Duodenal mucosa (tissue), 2 donors: ENCODE results near the gene NTN5.

ENCODE experiments used
- H3K27ac ChIP-seq: one replicate; pipeline ENCODE4 v1.7.0; 2013; ENCODE audit warnings: low read depth, low read length
- H3K27me3 ChIP-seq, 2 donors: one replicate each; pipeline ENCODE4 v1.7.0; 2013; ENCODE audit warnings: low read length in 2 of 2, control low read depth in 1 of 2; ENCODE audit not compliant: insufficient read depth in 2 of 2, control insufficient read depth in 1 of 2
- H3K36me3 ChIP-seq, 2 donors: one replicate each; pipeline ENCODE4 v1.7.0; 2013; ENCODE audit warnings: low read length in 2 of 2, control low read depth in 1 of 2; ENCODE audit not compliant: insufficient read depth in 2 of 2, control insufficient read depth in 1 of 2
- H3K4me1 ChIP-seq, 2 donors: one replicate each; pipeline ENCODE4 v1.7.0; 2013; ENCODE audit warnings: low read length in 2 of 2, control low read depth in 1 of 2; ENCODE audit not compliant: insufficient read depth in 2 of 2, control insufficient read depth in 1 of 2
- H3K4me3 ChIP-seq, 2 donors: one replicate each; pipeline ENCODE4 v1.7.0; 2013; ENCODE audit warnings: low read length in 2 of 2, low read depth in 1 of 2
- H3K9ac ChIP-seq, 2 donors: one replicate each; pipeline ENCODE4 v1.7.0; 2013; ENCODE audit warnings: low read length in 2 of 2, low read depth in 1 of 2
- H3K9me3 ChIP-seq, 2 donors: one replicate each; pipeline ENCODE4 v1.7.0; 2013; ENCODE audit warnings: low read length in 2 of 2, control low read depth in 1 of 2; ENCODE audit not compliant: control insufficient read depth in 1 of 2

NTN5 gene

DNA sequence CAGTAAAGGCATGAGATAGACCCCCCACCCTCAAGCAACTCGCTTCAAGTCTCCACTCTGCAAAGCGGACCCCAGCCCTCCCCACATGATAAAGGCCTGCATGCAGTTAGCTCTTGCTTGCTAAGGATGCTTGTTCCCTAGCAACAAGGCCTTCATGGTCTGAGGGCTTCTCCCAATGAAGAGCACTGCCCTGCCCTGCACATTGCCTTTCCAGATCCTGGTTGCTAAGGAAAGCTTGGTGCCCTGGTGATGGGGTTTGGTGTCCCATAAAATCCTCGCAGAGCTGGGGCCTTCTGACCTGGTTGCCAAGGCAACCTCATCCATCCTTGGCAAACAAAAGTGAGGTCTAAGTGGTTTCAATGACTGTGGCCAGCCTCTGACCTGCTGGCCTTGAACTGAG, 41.6 kb downstream of the NTN5 start:
- H3K4me1 ChIP-seq = peaks cover 58 to 62% of the 10 kb centered on the region in 2 donors
- H3K36me3 ChIP-seq = peaks cover 4 to 20% of the 10 kb centered on the region in 2 donors
- H3K27ac ChIP-seq = peak overlapping the region; percentile 82
- H3K9ac ChIP-seq = peak overlapping the region; percentile 63 to 64
- H3K9me3 ChIP-seq = no peaks in the 10 kb centered on the region
- H3K4me3 ChIP-seq = no peak overlapping the region
- H3K27me3 ChIP-seq = no peaks in the 10 kb centered on the region

DNA sequence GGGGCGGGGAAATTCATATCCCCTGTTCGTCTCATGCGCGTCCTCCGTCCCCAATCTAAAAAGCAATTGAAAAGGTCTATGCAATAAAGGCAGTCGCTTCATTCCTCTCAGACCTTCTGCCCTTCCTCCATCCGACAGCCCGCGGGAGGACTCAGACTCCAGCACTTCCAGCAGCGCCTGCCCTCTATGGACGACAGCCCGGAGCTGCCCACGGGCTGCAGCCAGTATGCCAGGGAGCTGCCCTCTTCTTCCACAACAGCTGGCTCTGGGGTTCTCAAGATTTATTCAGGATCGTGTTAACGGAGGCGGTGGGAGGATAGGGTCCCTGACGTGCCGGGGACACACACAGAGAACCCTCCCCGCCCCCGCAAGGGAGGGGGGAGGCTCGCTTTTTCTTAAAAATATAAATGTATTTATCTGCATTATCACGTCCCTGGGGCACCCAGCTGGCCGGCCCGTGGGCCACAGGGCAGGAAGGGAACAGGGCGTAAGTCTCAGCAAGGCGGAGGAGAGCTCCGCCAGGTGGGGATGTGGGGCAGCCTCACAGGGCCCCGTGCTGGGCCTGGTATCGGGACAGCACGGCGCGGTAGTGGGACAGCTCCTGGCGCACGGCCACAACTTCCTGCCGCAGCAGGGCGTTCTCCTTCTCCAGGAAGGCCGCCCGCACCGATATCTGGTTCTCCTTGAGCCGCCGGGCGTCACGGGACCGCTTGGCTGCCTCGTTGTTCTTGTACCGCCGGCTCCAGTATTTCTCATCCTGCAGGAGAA, 42.3 kb downstream of the NTN5 start:
- Histone ChIP-seq H3K4me1 (peaks cover 59 to 62% of the 10 kb centered on the region in 2 donors), H3K27me3 (no peaks in the 10 kb centered on the region), H3K27ac (peak overlapping the region; percentile 82), H3K4me3 (peak overlapping the region in 1 of 2 donors; percentile 23), H3K9ac (peak overlapping the region; percentile 63 to 64), H3K9me3 (no peaks in the 10 kb centered on the region), H3K36me3 (peaks cover 4 to 20% of the 10 kb centered on the region in 2 donors)

DNA sequence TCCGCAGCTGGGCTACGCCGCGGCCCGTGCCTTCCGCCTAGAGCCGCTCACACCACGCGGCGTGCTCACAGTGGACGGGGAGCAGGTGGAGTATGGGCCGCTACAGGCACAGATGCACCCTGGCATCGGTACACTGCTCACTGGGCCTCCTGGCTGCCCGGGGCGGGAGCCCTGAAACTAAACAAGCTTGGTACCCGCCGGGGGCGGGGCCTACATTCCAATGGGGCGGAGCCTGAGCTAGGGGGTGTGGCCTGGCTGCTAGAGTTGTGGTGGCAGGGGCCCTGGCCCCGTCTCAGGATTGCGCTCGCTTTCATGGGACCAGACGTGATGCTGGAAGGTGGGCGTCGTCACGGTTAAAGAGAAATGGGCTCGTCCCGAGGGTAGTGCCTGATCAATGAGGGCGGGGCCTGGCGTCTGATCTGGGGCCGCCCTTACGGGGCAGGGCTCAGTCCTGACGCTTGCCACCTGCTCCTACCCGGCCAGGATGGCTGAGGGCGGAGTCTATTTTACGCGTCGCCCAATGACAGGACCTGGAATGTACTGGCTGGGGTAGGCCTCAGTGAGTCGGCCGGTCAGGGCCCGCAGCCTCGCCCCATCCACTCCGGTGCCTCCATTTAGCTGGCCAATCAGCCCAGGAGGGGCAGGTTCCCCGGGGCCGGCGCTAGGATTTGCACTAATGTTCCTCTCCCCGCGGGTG, 43.1 kb downstream of the NTN5 start:
- no peaks in the 10 kb centered on the region for H3K9me3 ChIP-seq
- H3K27me3 ChIP-seq = no peaks in the 10 kb centered on the region
- H3K27ac ChIP-seq = peak overlapping the region; percentile 82
- H3K4me1 ChIP-seq = peaks cover 53 to 57% of the 10 kb centered on the region in 2 donors
- peaks cover 4 to 20% of the 10 kb centered on the region in 2 donors for H3K36me3 ChIP-seq
- H3K4me3 ChIP-seq = no peak overlapping the region
- H3K9ac ChIP-seq = peak overlapping the region; percentile 63 to 64

DNA sequence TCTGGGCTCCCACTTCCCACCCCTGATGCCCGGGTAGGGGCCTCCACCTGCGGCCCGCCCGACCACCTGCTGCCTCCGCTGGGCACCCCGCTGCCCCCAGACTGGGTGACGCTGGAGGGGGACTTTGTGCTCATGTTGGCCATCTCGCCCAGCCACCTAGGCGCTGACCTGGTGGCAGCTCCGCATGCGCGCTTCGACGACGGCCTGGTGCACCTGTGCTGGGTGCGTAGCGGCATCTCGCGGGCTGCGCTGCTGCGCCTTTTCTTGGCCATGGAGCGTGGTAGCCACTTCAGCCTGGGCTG, 43.6 kb downstream of the NTN5 start:
- Histone ChIP-seq H3K9ac (peak overlapping the region in 1 of 2 donors; percentile 64), H3K27me3 (no peaks in the 10 kb centered on the region), H3K9me3 (no peaks in the 10 kb centered on the region), H3K27ac (peak overlapping the region; percentile 70), H3K36me3 (peaks cover 4 to 20% of the 10 kb centered on the region in 2 donors), H3K4me3 (no peak overlapping the region), H3K4me1 (peaks cover 51 to 54% of the 10 kb centered on the region in 2 donors)

DNA sequence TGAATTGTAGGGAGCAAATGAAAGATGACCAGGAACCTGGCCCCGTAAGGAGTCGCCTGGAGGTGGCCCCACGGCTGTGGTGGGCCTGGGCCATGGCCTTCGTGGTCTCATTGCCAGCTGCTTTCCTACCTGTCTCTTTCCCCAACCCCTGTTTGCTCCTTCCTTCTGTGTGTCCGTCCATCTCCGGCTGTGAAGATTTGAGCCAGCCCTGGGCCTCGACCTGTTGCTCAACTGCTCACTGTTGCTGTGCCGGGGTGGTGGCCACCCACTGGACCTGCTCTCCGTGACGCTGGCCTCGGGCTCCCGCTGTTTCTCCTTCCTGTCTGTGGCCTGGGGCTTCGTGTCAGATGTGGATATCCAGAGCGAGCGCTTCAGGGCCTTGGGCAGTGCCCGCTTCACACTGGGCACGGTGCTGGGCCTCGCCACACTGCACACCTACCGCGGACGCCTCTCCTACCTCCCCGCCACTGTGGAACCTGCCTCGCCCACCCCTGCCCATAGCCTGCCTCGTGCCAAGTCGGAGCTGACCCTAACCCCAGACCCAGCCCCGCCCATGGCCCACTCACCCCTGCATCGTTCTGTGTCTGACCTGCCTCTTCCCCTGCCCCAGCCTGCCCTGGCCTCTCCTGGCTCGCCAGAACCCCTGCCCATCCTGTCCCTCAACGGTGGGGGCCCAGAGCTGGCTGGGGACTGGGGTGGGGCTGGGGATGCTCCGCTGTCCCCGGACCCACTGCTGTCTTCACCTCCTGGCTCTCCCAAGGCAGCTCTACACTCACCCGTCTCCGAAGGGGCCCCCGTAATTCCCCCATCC, 44.1 kb downstream of the NTN5 start:
- H3K27ac ChIP-seq = no peak overlapping the region
- peaks cover 48 to 51% of the 10 kb centered on the region in 2 donors for H3K4me1 ChIP-seq
- no peak overlapping the region for H3K9ac ChIP-seq
- peaks cover 4 to 20% of the 10 kb centered on the region in 2 donors for H3K36me3 ChIP-seq
- H3K27me3 ChIP-seq = no peaks in the 10 kb centered on the region
- no peaks in the 10 kb centered on the region for H3K9me3 ChIP-seq
- no peak overlapping the region for H3K4me3 ChIP-seq

DNA sequence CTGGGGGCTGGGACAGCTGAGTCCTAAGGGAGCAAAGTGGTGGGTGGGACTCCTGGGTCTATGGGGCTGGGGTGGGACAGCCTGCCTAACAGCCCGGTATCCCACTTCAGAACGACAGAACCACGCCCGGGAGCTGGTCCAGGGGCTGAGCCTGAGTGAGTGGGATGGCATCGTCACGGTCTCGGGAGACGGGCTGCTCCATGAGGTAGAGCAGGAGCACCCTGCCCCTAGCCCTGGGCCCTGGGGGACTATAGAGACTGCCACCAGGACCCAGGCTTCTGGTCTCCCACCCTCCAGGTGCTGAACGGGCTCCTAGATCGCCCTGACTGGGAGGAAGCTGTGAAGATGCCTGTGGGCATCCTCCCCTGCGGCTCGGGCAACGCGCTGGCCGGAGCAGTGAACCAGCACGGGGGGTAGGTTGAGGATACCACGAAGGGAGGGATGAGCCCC, 44.9 kb downstream of the NTN5 start:
- H3K36me3 ChIP-seq = peaks cover 4 to 20% of the 10 kb centered on the region in 2 donors
- peak overlapping the region; percentile 32 to 46 for H3K4me3 ChIP-seq
- H3K27ac ChIP-seq = peak overlapping the region; percentile 69
- H3K27me3 ChIP-seq = no peaks in the 10 kb centered on the region
- H3K9me3 ChIP-seq = no peaks in the 10 kb centered on the region
- peak overlapping the region; percentile 49 to 51 for H3K9ac ChIP-seq
- peaks cover 46 to 49% of the 10 kb centered on the region in 2 donors for H3K4me1 ChIP-seq

DNA sequence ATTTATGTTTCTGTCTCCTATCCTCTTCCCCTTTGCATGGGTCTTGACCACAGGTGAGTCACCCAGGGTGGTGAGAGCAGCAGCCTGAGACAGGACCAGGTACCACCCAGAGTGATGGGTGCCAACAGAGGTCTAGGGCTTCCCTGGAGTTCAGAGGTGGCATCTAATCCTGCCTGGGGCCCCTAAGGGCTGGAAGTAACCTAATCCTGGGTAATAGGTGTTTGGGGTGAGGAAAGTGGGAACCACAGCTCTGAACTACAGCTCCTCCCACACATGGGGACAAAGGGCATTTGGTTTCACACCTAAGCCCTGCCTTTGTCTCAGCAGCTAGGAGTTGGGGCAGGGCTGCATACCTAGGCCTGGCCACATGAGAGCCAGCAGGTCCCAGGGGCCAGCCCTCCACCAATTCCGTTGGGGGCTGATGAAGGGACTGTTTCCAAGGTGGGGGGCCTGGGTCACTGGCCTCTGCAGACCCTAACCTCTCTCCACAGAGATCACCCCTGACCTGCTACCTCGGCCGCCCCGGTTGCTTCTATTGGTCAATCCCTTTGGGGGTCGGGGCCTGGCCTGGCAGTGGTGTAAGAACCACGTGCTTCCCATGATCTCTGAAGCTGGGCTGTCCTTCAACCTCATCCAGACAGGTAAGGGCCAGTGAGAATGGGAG, 45.5 kb downstream of the NTN5 start:
- Histone ChIP-seq H3K27me3 (no peaks in the 10 kb centered on the region), H3K9ac (peak overlapping the region; percentile 49 to 51), H3K9me3 (no peaks in the 10 kb centered on the region), H3K36me3 (peaks cover 4 to 16% of the 10 kb centered on the region in 2 donors), H3K4me3 (peak overlapping the region; percentile 40 to 46), H3K27ac (peak overlapping the region; percentile 69), H3K4me1 (peaks cover 40 to 44% of the 10 kb centered on the region in 2 donors)

DNA sequence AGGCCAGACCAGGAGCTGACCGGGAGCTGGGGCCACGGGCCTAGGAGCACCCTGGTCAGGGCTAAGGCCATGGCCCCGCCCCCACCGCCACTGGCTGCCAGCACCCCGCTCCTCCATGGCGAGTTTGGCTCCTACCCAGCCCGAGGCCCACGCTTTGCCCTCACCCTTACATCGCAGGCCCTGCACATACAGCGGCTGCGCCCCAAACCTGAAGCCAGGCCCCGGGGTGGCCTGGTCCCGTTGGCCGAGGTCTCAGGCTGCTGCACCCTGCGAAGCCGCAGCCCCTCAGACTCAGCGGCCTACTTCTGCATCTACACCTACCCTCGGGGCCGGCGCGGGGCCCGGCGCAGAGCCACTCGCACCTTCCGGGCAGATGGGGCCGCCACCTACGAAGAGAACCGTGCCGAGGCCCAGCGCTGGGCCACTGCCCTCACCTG, 46.9 kb downstream of the NTN5 start:
- Histone ChIP-seq H3K9ac (peak overlapping the region; percentile 77 to 87), H3K4me1 (peaks cover 34 to 37% of the 10 kb centered on the region in 2 donors), H3K27ac (peak overlapping the region; percentile 20), H3K27me3 (no peaks in the 10 kb centered on the region), H3K4me3 (peak overlapping the region; percentile 62 to 70), H3K36me3 (peaks cover 0 to 7% of the 10 kb centered on the region in 2 donors), H3K9me3 (no peaks in the 10 kb centered on the region)

DNA sequence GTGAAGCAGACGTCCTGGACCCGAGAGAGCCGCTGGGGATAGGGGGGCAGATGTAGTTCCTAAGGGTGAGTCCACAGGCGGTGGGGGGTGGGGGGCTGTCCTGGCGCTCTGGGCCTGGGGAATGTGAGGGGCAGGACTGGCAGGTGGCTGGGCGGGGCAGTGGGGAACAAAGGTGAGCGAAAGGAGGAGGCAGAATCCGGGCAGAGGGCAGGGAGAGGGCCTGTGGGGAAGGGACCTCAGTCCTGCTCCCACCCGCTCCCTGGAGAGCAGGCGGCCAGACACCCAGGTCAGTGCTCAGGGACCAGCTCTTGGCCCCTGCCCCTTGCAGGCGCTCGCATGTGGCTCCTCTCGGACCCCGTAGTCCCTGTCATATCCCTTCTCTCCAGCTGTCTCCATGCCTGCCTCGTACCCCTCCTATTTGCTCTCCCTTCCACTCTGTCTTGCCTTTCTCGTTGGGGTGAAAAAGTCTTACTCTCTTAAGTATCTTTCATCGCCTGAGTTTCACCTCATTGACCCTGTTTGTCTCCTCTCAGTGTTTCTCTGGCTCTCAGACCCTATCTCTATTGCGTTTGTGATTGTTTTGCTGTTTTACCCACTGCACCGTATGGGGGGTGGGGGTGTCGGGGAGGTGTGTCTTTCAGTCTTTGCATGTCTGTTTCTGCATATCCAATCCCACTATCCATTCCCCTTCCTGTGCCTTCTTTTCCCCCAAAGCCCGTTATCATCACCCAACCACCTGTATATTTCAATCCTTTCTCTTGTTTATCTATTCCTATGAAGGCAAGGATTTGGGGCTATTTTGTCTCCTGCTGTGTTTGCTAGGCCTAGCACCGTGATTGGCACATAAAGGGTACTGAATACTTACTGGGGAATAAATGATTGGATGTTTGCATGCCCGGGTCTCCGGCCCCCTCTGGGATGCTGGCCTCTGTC, 47.8 kb downstream of the NTN5 start:
- no peaks in the 10 kb centered on the region for H3K27me3 ChIP-seq
- peaks cover 0 to 7% of the 10 kb centered on the region in 2 donors for H3K36me3 ChIP-seq
- peaks cover 27 to 28% of the 10 kb centered on the region in 2 donors for H3K4me1 ChIP-seq
- peak overlapping the region; percentile 77 to 87 for H3K9ac ChIP-seq
- no peaks in the 10 kb centered on the region for H3K9me3 ChIP-seq
- H3K4me3 ChIP-seq = peak overlapping the region; percentile 62 to 70
- H3K27ac ChIP-seq = peak overlapping the region; percentile 78
